Sigmoid colon (tissue), 4 donors: ENCODE results near the gene MAML3.

Experiments used
- EP300 ChIP-seq, 4 donors: sonication (generic); formaldehyde crosslinking; IDR thresholded peaks; one replicate each; pipeline ENCODE4 v1.6.1; 2017; ENCODE audit warnings: antibody characterized with exemption in 4 of 4
- POLR2AphosphoS5 ChIP-seq, 4 donors: sonication (generic); formaldehyde crosslinking; IDR thresholded peaks; one replicate each; pipeline ENCODE4 v1.6.1; 2017; ENCODE audit warnings: antibody characterized with exemption in 4 of 4
- TF ChIP-seq, protein P1 (sequence below), 4 experiments: fragments of 450-650 bp in 3 of 4; fragments of 200-600 bp in 1 of 4; IDR thresholded peaks; one replicate each; pipeline ENCODE4 v1.5.1; 2016 to 2019; ENCODE audit warnings: antibody characterized with exemption in 4 of 4, mild to moderate bottlenecking in 3 of 4, moderate library complexity in 2 of 4

DNA sequence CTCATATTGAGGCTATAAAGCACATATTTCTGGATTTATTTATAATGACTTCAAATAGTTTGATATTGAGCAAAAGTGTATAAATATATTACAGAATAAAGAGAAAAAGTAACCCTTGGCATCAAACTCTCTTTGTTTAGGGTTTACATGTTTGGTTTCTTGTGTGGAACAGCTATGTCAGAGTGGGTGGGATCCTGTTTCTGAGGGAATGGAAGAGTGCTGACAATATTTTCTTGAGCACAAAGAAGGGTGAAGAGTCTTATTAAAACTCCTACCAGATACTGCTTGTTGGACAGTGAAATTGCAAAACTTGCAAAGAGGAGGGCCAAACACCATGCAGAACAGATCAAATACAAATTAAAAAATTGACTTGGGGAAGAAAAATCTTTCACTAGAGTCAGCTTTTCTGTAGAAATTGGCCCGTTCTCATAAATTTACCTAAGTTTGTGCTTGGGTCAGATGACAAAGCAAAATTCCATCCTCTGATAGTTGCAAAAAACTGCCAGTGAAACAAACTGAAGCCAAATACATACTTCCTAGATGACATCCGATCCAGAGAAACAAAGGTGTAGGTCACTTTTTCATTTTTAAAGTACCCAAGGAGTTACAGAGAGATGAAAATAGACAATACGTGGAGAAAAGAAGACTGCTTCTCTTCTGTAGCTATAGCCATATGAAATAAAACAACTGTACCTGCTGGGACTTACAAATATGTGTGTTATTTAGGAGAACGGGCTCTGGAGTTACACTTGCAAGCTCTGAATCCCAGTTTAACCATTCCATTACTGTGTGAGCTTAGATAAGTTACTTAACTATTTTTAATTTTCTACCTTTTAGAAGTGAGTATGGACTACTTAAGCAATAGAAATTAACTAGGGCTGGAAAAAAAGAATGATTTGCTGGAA, 133.3 kb downstream of the MAML3 start:
- no peak for TF ChIP-seq POLR2AphosphoS5 (IDR thresholded peaks at IDR 0.05)
- TF ChIP-seq, protein P1, sequence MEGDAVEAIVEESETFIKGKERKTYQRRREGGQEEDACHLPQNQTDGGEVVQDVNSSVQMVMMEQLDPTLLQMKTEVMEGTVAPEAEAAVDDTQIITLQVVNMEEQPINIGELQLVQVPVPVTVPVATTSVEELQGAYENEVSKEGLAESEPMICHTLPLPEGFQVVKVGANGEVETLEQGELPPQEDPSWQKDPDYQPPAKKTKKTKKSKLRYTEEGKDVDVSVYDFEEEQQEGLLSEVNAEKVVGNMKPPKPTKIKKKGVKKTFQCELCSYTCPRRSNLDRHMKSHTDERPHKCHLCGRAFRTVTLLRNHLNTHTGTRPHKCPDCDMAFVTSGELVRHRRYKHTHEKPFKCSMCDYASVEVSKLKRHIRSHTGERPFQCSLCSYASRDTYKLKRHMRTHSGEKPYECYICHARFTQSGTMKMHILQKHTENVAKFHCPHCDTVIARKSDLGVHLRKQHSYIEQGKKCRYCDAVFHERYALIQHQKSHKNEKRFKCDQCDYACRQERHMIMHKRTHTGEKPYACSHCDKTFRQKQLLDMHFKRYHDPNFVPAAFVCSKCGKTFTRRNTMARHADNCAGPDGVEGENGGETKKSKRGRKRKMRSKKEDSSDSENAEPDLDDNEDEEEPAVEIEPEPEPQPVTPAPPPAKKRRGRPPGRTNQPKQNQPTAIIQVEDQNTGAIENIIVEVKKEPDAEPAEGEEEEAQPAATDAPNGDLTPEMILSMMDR (IDR thresholded peaks at IDR 0.05) = no peak
- TF ChIP-seq EP300 (IDR thresholded peaks at IDR 0.05) = no peak
